SK-N-SH (cell line): ENCODE measurements around the gene PAWR. TPM values are rescaled to one million over a fixed set of nuclear protein-coding genes. Genes with fewer than 3 reads are reported as not detected.

ENCODE experiments used
- CTCF ChIA-PET: fragments of 300-600, 350-600 bp; formaldehyde crosslinking; extraction: SDS; loops from one replicate; lab custom pipeline; 2021; lab: Yijun Ruan, JAX
- POLR2A ChIA-PET: fragments of 350-600 bp; sonication (Branson Sonifier 250); formaldehyde crosslinking; extraction: SDS; loops from one replicate; lab custom pipeline; 2020; ENCODE audit warnings: antibody characterized with exemption, inconsistent platforms; lab: Yijun Ruan, JAX
- DNase-seq: peaks from one replicate; pipeline ENCODE4 v3.0.0; 2012
- H2AFZ ChIP-seq: fragments of 200-600 bp; sonication (generic); 2 replicates; pipeline ENCODE4 v1.8.1; 2016; ENCODE audit warnings: antibody characterized with exemption, mild to moderate bottlenecking, low read depth
- H3F3A ChIP-seq: fragments of 200-600 bp; sonication (generic); replicated peaks from 2 replicates; pipeline ENCODE3; 2016; ENCODE audit warnings: antibody characterized with exemption, mild to moderate bottlenecking; ENCODE audit not compliant: insufficient read depth
- H3K27ac ChIP-seq, 2 experiments: fragments of 200-500 bp in 1 of 2; fragments of 200-600 bp in 1 of 2; sonication (Bioruptor generic) in 1 of 2; sonication (generic), shearing (Covaris generic) in 1 of 2; 2 replicates each; pipeline versions ENCODE4 v1.5.1 to v1.6.1; 2014 to 2016; ENCODE audit warnings: low read depth in 2 of 2, inconsistent platforms in 1 of 2, low read length in 1 of 2, mild to moderate bottlenecking in 1 of 2, mixed read lengths in 1 of 2
- H3K27me3 ChIP-seq: fragments of 200-600 bp; sonication (generic), shearing (Covaris generic); 2 replicates; pipeline ENCODE4 v1.6.1; 2016; ENCODE audit warnings: mixed run types; ENCODE audit not compliant: insufficient read depth
- H3K36me3 ChIP-seq, 2 experiments: fragments of 200-500 bp in 1 of 2; fragments of 200-600 bp in 1 of 2; sonication (Bioruptor generic) in 1 of 2; sonication (generic) in 1 of 2; replicated peaks in 1 of 2; 2 replicates each; pipeline versions ENCODE3 to v1.5.1; 2014 to 2016; ENCODE audit warnings: low read length in 1 of 2, mild to moderate bottlenecking in 1 of 2; ENCODE audit not compliant: insufficient read depth in 2 of 2, control insufficient read depth in 1 of 2
- H3K4me1 ChIP-seq, 2 experiments: fragments of 200-500 bp in 1 of 2; fragments of 200-600 bp in 1 of 2; sonication (Bioruptor generic) in 1 of 2; sonication (generic), shearing (Covaris generic) in 1 of 2; 2 replicates each; pipeline versions ENCODE4 v1.5.1 to v1.6.1; 2014 to 2016; ENCODE audit warnings: low read depth in 1 of 2, low read length in 1 of 2, mixed run types in 1 of 2; ENCODE audit not compliant: insufficient read depth in 2 of 2, control insufficient read depth in 1 of 2
- H3K4me2 ChIP-seq: fragments of 200-600 bp; sonication (generic), shearing (Covaris generic); 2 replicates; pipeline ENCODE4 v1.6.1; 2017; ENCODE audit warnings: mixed run types
- H3K4me3 ChIP-seq, 2 experiments: fragments of 200-500 bp in 1 of 2; fragments of 200-600 bp in 1 of 2; sonication (Bioruptor generic) in 1 of 2; sonication (generic), shearing (Covaris generic) in 1 of 2; 2 replicates each; pipeline versions ENCODE4 v1.5.1 to v1.8.1; 2014 to 2016; ENCODE audit warnings: low read depth in 2 of 2, inconsistent platforms in 1 of 2, low read length in 1 of 2, mild to moderate bottlenecking in 1 of 2, mixed read lengths in 1 of 2, moderate library complexity in 1 of 2
- H3K79me2 ChIP-seq: fragments of 200-600 bp; sonication (generic); 2 replicates; pipeline ENCODE4 v1.8.1; 2017; ENCODE audit warnings: mild to moderate bottlenecking; ENCODE audit not compliant: insufficient read depth
- H3K9ac ChIP-seq: fragments of 200-600 bp; sonication (generic); 2 replicates; pipeline ENCODE4 v1.6.1; 2017; ENCODE audit warnings: mixed run types
- H3K9me2 ChIP-seq: fragments of 200-600 bp; sonication (generic); 2 replicates; pipeline ENCODE4 v1.6.1; 2017; ENCODE audit warnings: mixed run types
- H3K9me3 ChIP-seq: fragments of 200-600 bp; sonication (generic); 2 replicates; pipeline ENCODE4 v1.6.1; 2017; ENCODE audit warnings: mixed run types, mild to moderate bottlenecking, moderate library complexity
- H4K20me1 ChIP-seq: fragments of 200-600 bp; sonication (generic); 2 replicates; pipeline ENCODE4 v1.6.1; 2017; ENCODE audit warnings: mild to moderate bottlenecking, mixed run types; ENCODE audit not compliant: insufficient read depth
- ELF1 ChIP-seq: IDR thresholded peaks from 2 replicates; pipeline ENCODE4 v1.4.0; 2012
- EP300 ChIP-seq, 2 experiments: IDR thresholded peaks; 2 replicates each; pipeline versions ENCODE4 v1.4.0 to v1.6.1; 2012; ENCODE audit warnings: borderline replicate concordance in 1 of 2, low read depth in 1 of 2, low read length in 1 of 2
- EZH2phosphoT487 ChIP-seq: fragments of 200-600 bp; sonication (generic); IDR thresholded peaks from 2 replicates; pipeline ENCODE4 v1.6.1; 2017; ENCODE audit warnings: low read depth, mixed run types, mild to moderate bottlenecking, antibody characterized with exemption, moderate library complexity, borderline replicate concordance
- FOSL2 ChIP-seq: IDR thresholded peaks from 2 replicates; pipeline ENCODE4 v1.4.0; 2012; ENCODE audit warnings: low read depth, mild to moderate bottlenecking, moderate library complexity, borderline replicate concordance
- FOXJ3 ChIP-seq: sonication (generic); formaldehyde crosslinking; IDR thresholded peaks from 2 replicates; pipeline ENCODE4 v1.5.1; 2020; ENCODE audit warnings: mild to moderate bottlenecking, missing genetic modification reagents
- GABPA ChIP-seq: IDR thresholded peaks from 2 replicates; pipeline ENCODE4 v1.4.0; 2012; ENCODE audit warnings: low read depth, mild to moderate bottlenecking
- GATA2 ChIP-seq: sonication (generic); formaldehyde crosslinking; IDR thresholded peaks from 2 replicates; pipeline ENCODE4 v1.5.0; 2020; ENCODE audit warnings: mild to moderate bottlenecking, missing genetic modification reagents
- MEF2A ChIP-seq: IDR thresholded peaks from 2 replicates; pipeline ENCODE4 v1.4.0; 2012; ENCODE audit warnings: low read depth, borderline replicate concordance
- POLR2AphosphoS5 ChIP-seq: IDR thresholded peaks from 2 replicates; pipeline ENCODE4 v1.6.1; 2012; ENCODE audit warnings: low read depth, low read length
- RAD21 ChIP-seq: IDR thresholded peaks from 2 replicates; pipeline ENCODE4 v1.6.1; 2012; ENCODE audit warnings: mild to moderate bottlenecking, low read length
- RFX5 ChIP-seq: IDR thresholded peaks from 2 replicates; pipeline ENCODE4 v1.6.1; 2012; ENCODE audit warnings: mild to moderate bottlenecking, improper control_type of control experiment, low read length
- SIN3A ChIP-seq: IDR thresholded peaks from 2 replicates; pipeline ENCODE4 v1.6.1; 2012; ENCODE audit warnings: low read depth, mild to moderate bottlenecking, low read length, moderate library complexity, borderline replicate concordance
- SMC3 ChIP-seq: IDR thresholded peaks from 2 replicates; pipeline ENCODE4 v1.6.1; 2012; ENCODE audit warnings: low read depth, low read length, improper control_type of control experiment
- TEAD4 ChIP-seq: IDR thresholded peaks from 2 replicates; pipeline ENCODE4 v1.4.0; 2012; ENCODE audit warnings: mild to moderate bottlenecking, borderline replicate concordance; ENCODE audit not compliant: insufficient read depth
- YY1 ChIP-seq: IDR thresholded peaks from 2 replicates; pipeline ENCODE4 v1.4.0; 2012; ENCODE audit warnings: low read depth, mild to moderate bottlenecking
- WGBS: methylation state at CpG from one replicate; pipeline ENCODE4 v1.1.6; 2017; ENCODE audit warnings: low lambda C conversion rate; 5-methylcytosine and 5-hydroxymethylcytosine counted together
- polyA plus RNA-seq, 3 experiments: library from polyadenylated mRNA; depleted of rRNA; stranded (reverse); fragments of >200 nt; gene quantifications; 2 replicates each; pipeline ENCODE4 v1.2.3, GENCODE V29; 2012
- TF ChIP-seq, protein P1 (sequence below): fragments of 200-600 bp; sonication (generic); IDR thresholded peaks from 2 replicates; pipeline ENCODE4 v1.6.1; 2017; ENCODE audit warnings: antibody characterized with exemption, mild to moderate bottlenecking, moderate library complexity
- TF ChIP-seq, protein P2 (sequence below): IDR thresholded peaks from 2 replicates; pipeline ENCODE4 v1.4.0; 2012; ENCODE audit warnings: low read depth, borderline replicate concordance
- TF ChIP-seq, protein P3 (sequence below): IDR thresholded peaks from 2 replicates; pipeline ENCODE4 v1.6.1; 2012; ENCODE audit warnings: mild to moderate bottlenecking, low read depth, low read length, moderate library complexity

PAWR gene
- polyA plus RNA-seq, 1 of the 3 experiments (the other 2 are of a cell fraction) = 1.8 TPM

DNA sequence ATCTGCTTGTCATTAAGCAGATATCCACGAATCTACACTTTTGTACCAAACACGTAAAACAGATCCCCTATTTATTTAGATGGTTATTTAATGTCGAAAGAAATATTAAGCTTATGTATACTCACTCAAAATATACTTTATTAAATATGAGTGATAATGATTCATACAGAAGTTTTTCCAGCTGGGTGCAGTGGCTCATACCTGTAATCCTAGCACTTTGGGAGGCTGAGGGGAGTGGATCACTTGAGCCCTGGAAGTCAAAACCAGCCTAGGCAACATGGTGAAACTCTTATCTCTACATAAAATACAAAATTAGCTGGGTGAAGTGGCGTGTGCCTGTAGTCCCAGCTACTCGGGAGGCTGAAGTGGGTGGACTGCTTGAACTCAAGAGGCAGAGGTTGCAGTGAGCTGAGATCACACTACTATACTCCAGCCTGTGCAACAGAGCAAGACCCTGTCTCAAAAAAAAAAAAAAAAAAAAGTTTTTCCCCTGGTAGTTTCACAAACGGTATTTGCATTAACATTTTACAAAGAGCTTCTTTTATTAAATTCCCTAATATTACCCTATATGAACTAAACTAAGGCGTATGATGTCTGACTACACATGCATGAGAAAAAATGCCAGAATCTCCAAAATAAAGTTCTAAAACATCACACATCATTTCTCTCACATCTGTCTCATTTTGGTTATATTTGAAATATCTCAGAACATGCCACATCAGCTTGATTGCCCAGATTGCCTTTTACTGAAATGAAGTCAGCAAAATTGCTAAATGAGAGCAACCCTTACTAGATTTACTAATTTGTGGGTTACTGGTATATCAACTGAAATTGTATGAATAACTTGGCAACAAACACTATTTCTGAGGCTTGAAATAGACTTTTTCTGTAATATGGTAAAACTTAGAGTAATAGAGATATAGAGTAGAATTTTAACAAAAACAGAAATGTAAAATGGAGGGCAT lies 74.9 kb downstream of the PAWR start (continued):
- TF ChIP-seq, protein P1, sequence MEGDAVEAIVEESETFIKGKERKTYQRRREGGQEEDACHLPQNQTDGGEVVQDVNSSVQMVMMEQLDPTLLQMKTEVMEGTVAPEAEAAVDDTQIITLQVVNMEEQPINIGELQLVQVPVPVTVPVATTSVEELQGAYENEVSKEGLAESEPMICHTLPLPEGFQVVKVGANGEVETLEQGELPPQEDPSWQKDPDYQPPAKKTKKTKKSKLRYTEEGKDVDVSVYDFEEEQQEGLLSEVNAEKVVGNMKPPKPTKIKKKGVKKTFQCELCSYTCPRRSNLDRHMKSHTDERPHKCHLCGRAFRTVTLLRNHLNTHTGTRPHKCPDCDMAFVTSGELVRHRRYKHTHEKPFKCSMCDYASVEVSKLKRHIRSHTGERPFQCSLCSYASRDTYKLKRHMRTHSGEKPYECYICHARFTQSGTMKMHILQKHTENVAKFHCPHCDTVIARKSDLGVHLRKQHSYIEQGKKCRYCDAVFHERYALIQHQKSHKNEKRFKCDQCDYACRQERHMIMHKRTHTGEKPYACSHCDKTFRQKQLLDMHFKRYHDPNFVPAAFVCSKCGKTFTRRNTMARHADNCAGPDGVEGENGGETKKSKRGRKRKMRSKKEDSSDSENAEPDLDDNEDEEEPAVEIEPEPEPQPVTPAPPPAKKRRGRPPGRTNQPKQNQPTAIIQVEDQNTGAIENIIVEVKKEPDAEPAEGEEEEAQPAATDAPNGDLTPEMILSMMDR = no peak

DNA sequence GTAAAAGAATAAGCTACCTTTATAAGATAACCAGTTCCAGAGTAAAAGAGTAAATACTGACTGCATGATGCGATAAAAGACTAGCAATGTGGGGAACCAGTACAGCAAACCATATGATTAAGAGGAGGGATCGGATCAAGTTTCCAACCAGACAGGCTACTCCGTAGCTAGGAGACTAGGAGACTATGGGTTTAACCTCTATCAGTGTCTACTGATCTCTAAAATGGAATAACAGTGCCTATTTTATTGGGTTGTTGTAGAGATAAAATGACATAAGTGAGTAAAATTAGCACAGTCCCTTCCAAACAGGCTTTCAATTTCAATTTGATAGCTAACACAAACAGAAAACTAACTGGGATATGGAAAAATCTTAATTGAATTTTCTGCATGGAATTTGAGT lies 76.0 kb downstream of the PAWR start:
- H3K27ac ChIP-seq = no peak overlapping the region
- no peaks in the 10 kb centered on the region for H3K9me2 ChIP-seq
- ChIA-PET POLR2A (no interaction called here), CTCF (no interaction called here)
- no peak for DNase-seq
- no peaks in the 10 kb centered on the region for H4K20me1 ChIP-seq
- H3K4me2 ChIP-seq = no peak overlapping the region
- H3K27me3 ChIP-seq = no peaks in the 10 kb centered on the region
- 49% methylated on average over 3 of the region's 3 CpGs for WGBS
- H3K9me3 ChIP-seq = no peaks in the 10 kb centered on the region
- H3K79me2 ChIP-seq = no peaks in the 10 kb centered on the region
- no peaks in the 10 kb centered on the region for H3K4me1 ChIP-seq
- H2AFZ ChIP-seq = no peak overlapping the region
- no peak overlapping the region for H3K9ac ChIP-seq
- TF ChIP-seq RAD21 (no peak), SMC3 (no peak)
- H3K36me3 ChIP-seq = no peaks in the 10 kb centered on the region
- no peak overlapping the region for H3K4me3 ChIP-seq
- no peaks in the 10 kb centered on the region for H3F3A ChIP-seq

DNA sequence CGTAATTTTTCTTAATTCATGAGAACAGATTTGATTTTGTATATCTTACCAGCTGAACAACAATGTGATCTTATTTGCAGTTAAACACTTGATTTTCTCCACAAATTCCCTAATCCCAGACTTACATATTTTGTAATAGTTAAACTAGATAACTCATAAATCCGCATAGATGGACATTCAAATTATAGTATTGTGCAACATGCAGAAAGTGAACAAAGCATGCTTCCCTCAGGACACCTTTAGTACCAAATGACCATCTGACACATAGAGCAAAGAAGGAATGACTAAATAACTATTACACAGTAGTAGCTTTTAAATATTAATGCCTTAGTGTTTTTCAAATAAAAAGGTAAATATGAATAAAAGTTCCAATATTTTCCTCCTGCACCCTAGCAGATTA lies 88.9 kb downstream of the PAWR start:
- no peak overlapping the region for H3K4me2 ChIP-seq
- no peaks in the 10 kb centered on the region for H3K79me2 ChIP-seq
- H3K27me3 ChIP-seq = no peaks in the 10 kb centered on the region
- no peak for DNase-seq
- H3K4me1 ChIP-seq = no peaks in the 10 kb centered on the region
- no peaks in the 10 kb centered on the region for H3K36me3 ChIP-seq
- H3K27ac ChIP-seq = no peak overlapping the region
- H2AFZ ChIP-seq = no peak overlapping the region
- no peak overlapping the region for H3K9ac ChIP-seq
- H3K4me3 ChIP-seq = no peak overlapping the region
- H3F3A ChIP-seq = no peaks in the 10 kb centered on the region
- POLR2A ChIA-PET = no interaction called here
- H4K20me1 ChIP-seq = no peaks in the 10 kb centered on the region
- no peaks in the 10 kb centered on the region for H3K9me3 ChIP-seq
- 20% methylated on average over 2 of the region's 2 CpGs for WGBS
- H3K9me2 ChIP-seq = no peaks in the 10 kb centered on the region
- CTCF ChIA-PET = interaction anchor here (1.3 kb wide), 1 partner anchor 16 kb away, joined by 3 read pairs; no protein-coding TSS in a partner anchor
- no peak for TF ChIP-seq EZH2phosphoT487
- TF ChIP-seq GATA2 (CRISPR knock-in tag) = no peak
- no peak for TF ChIP-seq ELF1
- TF ChIP-seq TEAD4 = no peak
- TF ChIP-seq MEF2A = no peak
- TF ChIP-seq GABPA = no peak
- TF ChIP-seq, protein P2, sequence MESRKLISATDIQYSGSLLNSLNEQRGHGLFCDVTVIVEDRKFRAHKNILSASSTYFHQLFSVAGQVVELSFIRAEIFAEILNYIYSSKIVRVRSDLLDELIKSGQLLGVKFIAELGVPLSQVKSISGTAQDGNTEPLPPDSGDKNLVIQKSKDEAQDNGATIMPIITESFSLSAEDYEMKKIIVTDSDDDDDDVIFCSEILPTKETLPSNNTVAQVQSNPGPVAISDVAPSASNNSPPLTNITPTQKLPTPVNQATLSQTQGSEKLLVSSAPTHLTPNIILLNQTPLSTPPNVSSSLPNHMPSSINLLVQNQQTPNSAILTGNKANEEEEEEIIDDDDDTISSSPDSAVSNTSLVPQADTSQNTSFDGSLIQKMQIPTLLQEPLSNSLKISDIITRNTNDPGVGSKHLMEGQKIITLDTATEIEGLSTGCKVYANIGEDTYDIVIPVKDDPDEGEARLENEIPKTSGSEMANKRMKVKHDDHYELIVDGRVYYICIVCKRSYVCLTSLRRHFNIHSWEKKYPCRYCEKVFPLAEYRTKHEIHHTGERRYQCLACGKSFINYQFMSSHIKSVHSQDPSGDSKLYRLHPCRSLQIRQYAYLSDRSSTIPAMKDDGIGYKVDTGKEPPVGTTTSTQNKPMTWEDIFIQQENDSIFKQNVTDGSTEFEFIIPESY = no peak
- no peak for TF ChIP-seq FOSL2
- TF ChIP-seq RFX5 = no peak
- TF ChIP-seq POLR2AphosphoS5 = no peak
- no peak for TF ChIP-seq EP300 (IDR thresholded peaks at IDR 0.05; ENCODE audit: borderline replicate concordance in 1 of 2, low read depth in 1 of 2, low read length in 1 of 2)
- no peak for TF ChIP-seq FOXJ3 (CRISPR knock-in tag)
- no peak for TF ChIP-seq YY1
- TF ChIP-seq, protein P3, sequence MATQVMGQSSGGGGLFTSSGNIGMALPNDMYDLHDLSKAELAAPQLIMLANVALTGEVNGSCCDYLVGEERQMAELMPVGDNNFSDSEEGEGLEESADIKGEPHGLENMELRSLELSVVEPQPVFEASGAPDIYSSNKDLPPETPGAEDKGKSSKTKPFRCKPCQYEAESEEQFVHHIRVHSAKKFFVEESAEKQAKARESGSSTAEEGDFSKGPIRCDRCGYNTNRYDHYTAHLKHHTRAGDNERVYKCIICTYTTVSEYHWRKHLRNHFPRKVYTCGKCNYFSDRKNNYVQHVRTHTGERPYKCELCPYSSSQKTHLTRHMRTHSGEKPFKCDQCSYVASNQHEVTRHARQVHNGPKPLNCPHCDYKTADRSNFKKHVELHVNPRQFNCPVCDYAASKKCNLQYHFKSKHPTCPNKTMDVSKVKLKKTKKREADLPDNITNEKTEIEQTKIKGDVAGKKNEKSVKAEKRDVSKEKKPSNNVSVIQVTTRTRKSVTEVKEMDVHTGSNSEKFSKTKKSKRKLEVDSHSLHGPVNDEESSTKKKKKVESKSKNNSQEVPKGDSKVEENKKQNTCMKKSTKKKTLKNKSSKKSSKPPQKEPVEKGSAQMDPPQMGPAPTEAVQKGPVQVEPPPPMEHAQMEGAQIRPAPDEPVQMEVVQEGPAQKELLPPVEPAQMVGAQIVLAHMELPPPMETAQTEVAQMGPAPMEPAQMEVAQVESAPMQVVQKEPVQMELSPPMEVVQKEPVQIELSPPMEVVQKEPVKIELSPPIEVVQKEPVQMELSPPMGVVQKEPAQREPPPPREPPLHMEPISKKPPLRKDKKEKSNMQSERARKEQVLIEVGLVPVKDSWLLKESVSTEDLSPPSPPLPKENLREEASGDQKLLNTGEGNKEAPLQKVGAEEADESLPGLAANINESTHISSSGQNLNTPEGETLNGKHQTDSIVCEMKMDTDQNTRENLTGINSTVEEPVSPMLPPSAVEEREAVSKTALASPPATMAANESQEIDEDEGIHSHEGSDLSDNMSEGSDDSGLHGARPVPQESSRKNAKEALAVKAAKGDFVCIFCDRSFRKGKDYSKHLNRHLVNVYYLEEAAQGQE = no peak
- no peak for TF ChIP-seq RAD21
- no peak for TF ChIP-seq SIN3A
